HUES64 (cell line): ENCODE data around the gene BDNF.
A peak's percentile ranks its signal among the peaks of the same experiment; 100 is the strongest.
"Not testable (repeated sequence)": the region's sequence is repeated elsewhere in the genome, so short reads cannot be mapped to it uniquely, and the experiment has no call there.

Source experiments
- H3K27ac ChIP-seq: 2 replicates; pipeline ENCODE4 v1.7.0; 2013; ENCODE audit warnings: low read depth, low read length, inconsistent platforms
- H3K27me3 ChIP-seq: 2 replicates; pipeline ENCODE4 v1.6.1; 2013; ENCODE audit warnings: mild to moderate bottlenecking, low read length; ENCODE audit not compliant: insufficient read depth
- H3K36me3 ChIP-seq: 2 replicates; pipeline ENCODE4 v1.6.1; 2013; ENCODE audit warnings: mild to moderate bottlenecking, low read length; ENCODE audit not compliant: insufficient read depth
- H3K4me1 ChIP-seq: 2 replicates; pipeline ENCODE4 v1.6.1; 2013; ENCODE audit warnings: mild to moderate bottlenecking, low read length, moderate library complexity; ENCODE audit not compliant: insufficient read depth
- H3K4me3 ChIP-seq: 2 replicates; pipeline ENCODE4 v1.5.1; 2013; ENCODE audit warnings: mild to moderate bottlenecking, low read length, moderate library complexity
- H3K9ac ChIP-seq: 2 replicates; pipeline ENCODE4 v1.6.1; 2013; ENCODE audit warnings: mild to moderate bottlenecking, low read depth, low read length
- H3K9me3 ChIP-seq: 2 replicates; pipeline ENCODE4 v1.6.1; 2013; ENCODE audit warnings: low read depth, low read length; ENCODE audit not compliant: insufficient read depth
- WGBS: fragments of 150-250, 120-280 bp; methylation state at CpG from one replicate; pipeline ENCODE4 v1.1.7; 2013; ENCODE audit warnings: missing lambda C conversion rate; 5-methylcytosine and 5-hydroxymethylcytosine counted together

The BDNF gene

GRCh38 chr11:27642954-27643353 is 57.3 kb downstream of the BDNF start:
- WGBS = 85% methylated on average over 2 of the region's 2 CpGs
- Histone ChIP-seq H3K36me3 (no peaks in the 10 kb centered on the region), H3K27me3 (no peaks in the 10 kb centered on the region), H3K9ac (no peak overlapping the region), H3K9me3 (no peaks in the 10 kb centered on the region), H3K4me1 (0 out of 2 replicates have a peak, but pooled peaks cover 3% of the 10 kb centered on the region), H3K27ac (no peak overlapping the region), H3K4me3 (no peak overlapping the region)

- H3K9me3 ChIP-seq = no peaks in the 10 kb centered on the region
- H3K9ac ChIP-seq = no peak overlapping the region
- H3K4me3 ChIP-seq = no peak overlapping the region
- H3K27me3 ChIP-seq = no peaks in the 10 kb centered on the region
- peaks cover 11% of the 10 kb centered on the region for H3K4me1 ChIP-seq
- no peak overlapping the region for H3K27ac ChIP-seq
- H3K36me3 ChIP-seq = no peaks in the 10 kb centered on the region
Measured at GRCh38 chr11:27640954-27641353, 59.3 kb downstream of the BDNF start.

DNA sequence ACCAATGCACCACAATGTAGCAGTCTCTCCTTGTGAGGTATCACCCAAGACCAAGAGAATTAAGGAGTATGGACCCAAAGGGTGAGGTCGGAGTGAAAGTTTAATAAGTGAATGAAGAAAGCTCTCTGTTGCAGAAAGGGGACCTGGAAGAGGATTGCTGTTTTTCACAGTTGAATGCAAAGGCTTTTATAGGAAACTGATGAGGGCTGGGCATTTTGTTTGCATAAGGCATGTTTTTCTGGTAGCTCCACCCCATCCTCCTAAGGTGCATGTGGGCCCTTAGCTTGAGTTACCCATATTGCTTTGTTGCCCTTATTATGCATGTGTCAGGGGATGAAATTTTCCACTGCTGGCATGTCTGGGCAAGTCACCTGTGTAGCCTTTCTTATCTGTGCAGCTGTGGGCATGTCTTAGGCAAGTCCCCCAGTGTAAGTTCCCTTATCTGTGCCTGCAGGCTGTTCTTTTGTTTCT is 64.7 kb downstream of the BDNF start:
- peak overlapping the region; percentile 78; the same call in 1 of the 2 replicates for H3K27ac ChIP-seq
- peaks cover 16% of the 10 kb centered on the region for H3K4me1 ChIP-seq
- H3K36me3 ChIP-seq = peaks cover 4% of the 10 kb centered on the region; the same call in 1 of the 2 replicates
- H3K9me3 ChIP-seq = no peaks in the 10 kb centered on the region
- no peak overlapping the region; the same call in 1 of the 2 replicates for H3K4me3 ChIP-seq
- 85% methylated on average over 1 of the region's 1 CpG for WGBS
- H3K27me3 ChIP-seq = no peaks in the 10 kb centered on the region
- H3K9ac ChIP-seq = no peak overlapping the region

DNA sequence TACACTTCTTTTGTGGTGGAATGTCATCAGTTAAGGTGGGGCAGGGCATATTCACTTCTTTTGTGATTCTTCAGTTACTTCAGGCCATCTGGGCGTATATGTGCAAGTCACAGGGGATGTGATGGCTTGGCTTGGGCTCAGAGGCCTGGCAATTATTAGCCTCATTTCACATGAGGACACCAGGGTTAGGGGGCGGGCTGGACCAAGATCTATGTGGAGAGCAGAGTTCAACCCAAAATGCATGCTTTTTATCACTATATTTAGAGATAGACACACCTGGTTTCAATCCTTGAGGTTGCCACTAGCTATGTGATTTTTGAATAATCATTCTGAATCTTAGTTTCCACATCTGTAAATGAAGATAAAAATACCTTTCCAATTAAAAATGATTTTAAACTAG is 65.5 kb downstream of the BDNF start:
- H3K9ac ChIP-seq = peak overlapping the region; percentile 2; the same call in 1 of the 2 replicates
- H3K4me3 ChIP-seq = peak overlapping the region; percentile 11; the same call in 1 of the 2 replicates
- H3K4me1 ChIP-seq = peaks cover 16% of the 10 kb centered on the region
- not testable (repeated sequence) for H3K36me3 ChIP-seq, H3K27me3 ChIP-seq, H3K9me3 ChIP-seq
- 26% methylated on average over 2 of the region's 2 CpGs for WGBS
- H3K27ac ChIP-seq = peak overlapping the region; percentile 78

GRCh38 chr11:27634282-27634681 is 66.0 kb downstream of the BDNF start:
- Histone ChIP-seq H3K9ac (peak overlapping the region; percentile 72), H3K27ac (peak overlapping the region; percentile 65; the same call in 1 of the 2 replicates), H3K4me1 (peaks cover 16% of the 10 kb centered on the region), H3K4me3 (peak overlapping the region; percentile 62)
- H3K36me3 ChIP-seq, H3K27me3 ChIP-seq, H3K9me3 ChIP-seq: not testable (repeated sequence)
- 1% methylated on average over 10 of the region's 10 CpGs for WGBS

DNA sequence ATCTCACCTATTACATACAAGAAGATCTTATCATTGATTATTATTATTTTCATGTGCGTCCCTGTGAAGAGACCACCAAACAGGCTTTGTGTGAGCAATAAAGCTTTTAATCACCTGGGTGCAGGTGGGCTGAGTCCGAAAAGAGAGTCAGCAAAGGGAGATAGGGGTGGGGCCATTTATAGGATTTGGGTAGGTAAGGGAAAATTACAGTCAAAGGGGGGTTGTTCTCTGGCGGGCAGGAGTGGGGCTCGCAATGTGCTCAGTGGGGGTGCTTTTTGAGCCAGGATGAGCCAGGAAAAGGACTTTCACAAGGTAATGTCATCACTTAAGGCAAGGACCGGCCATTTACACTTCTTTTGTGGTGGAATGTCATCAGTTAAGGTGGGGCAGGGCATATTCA is 71.2 kb downstream of the BDNF start:
- peak overlapping the region; percentile 44 for H3K4me3 ChIP-seq
- H3K27me3 ChIP-seq, H3K9me3 ChIP-seq: not testable (repeated sequence)
- H3K27ac ChIP-seq = peak overlapping the region; percentile 78; the same call in 1 of the 2 replicates
- WGBS = 9% methylated on average over 5 of the region's 5 CpGs
- H3K36me3 ChIP-seq = peaks cover 34% of the 10 kb centered on the region
- peaks cover 13% of the 10 kb centered on the region for H3K4me1 ChIP-seq
- peak overlapping the region; percentile 56; the same call in 1 of the 2 replicates for H3K9ac ChIP-seq

- H3K4me3 ChIP-seq = peak overlapping the region; percentile 44; the same call in 1 of the 2 replicates
- peaks cover 45% of the 10 kb centered on the region for H3K36me3 ChIP-seq
- 87% methylated on average over 1 of the region's 1 CpG for WGBS
Measured at GRCh38 chr11:27627979-27628378, 72.3 kb downstream of the BDNF start.

GRCh38 chr11:27626938-27627586 is 73.2 kb downstream of the BDNF start:
- H3K9me3 ChIP-seq = no peaks in the 10 kb centered on the region
- H3K4me1 ChIP-seq = peaks cover 13% of the 10 kb centered on the region
- 97% methylated on average over 4 of the region's 4 CpGs for WGBS
- H3K27me3 ChIP-seq = no peaks in the 10 kb centered on the region
- H3K9ac ChIP-seq = no peak overlapping the region
- H3K36me3 ChIP-seq = peaks cover 51% of the 10 kb centered on the region
- H3K27ac ChIP-seq = no peak overlapping the region; the same call in 1 of the 2 replicates
- no peak overlapping the region for H3K4me3 ChIP-seq

More at GRCh38 chr11:27627979-27628378, 72.3 kb downstream of the BDNF start:
- Histone ChIP-seq H3K9me3 (no peaks in the 10 kb centered on the region), H3K9ac (0 out of 2 replicates have a peak overlapping the region, but pooled peaks have one; percentile 56), H3K27me3 (no peaks in the 10 kb centered on the region), H3K27ac (peak overlapping the region; percentile 78), H3K4me1 (peaks cover 13% of the 10 kb centered on the region)

DNA sequence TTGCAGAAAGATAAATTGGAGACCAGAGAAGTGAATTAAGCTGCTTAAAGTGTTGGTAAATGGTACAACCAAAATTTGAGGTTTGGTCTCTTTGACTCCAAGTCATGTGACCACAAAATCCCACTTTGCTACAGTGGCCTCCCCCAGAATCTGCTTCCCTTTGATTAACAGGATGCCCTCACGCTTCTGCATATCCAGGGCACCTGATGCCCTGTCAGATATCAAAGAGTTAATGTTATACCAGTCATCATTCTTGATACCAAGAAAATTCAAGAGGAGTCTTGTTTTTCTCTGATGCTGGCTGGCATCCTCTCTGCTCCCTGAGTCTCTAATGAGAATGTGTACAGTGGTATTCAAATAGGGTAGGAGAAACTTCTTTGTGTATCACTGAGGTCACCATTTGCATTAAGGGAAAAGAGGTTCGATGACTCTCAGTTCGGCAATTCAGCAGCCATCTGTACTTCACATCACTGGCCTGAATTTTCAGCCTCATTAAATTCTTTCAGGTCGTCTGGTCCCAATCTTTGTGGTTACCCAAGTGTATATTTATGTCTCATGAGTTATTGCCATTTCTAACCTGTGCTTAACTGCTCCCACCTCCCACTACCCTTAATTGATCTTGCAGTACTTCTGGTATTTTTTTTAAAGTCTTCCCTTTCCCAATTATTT is 73.9 kb downstream of the BDNF start:
- Histone ChIP-seq H3K27ac (no peak overlapping the region), H3K36me3 (peaks cover 57% of the 10 kb centered on the region), H3K9ac (no peak overlapping the region), H3K27me3 (no peaks in the 10 kb centered on the region), H3K4me3 (no peak overlapping the region), H3K9me3 (no peaks in the 10 kb centered on the region), H3K4me1 (peaks cover 13% of the 10 kb centered on the region)
- 97% methylated on average over 4 of the region's 4 CpGs for WGBS

DNA sequence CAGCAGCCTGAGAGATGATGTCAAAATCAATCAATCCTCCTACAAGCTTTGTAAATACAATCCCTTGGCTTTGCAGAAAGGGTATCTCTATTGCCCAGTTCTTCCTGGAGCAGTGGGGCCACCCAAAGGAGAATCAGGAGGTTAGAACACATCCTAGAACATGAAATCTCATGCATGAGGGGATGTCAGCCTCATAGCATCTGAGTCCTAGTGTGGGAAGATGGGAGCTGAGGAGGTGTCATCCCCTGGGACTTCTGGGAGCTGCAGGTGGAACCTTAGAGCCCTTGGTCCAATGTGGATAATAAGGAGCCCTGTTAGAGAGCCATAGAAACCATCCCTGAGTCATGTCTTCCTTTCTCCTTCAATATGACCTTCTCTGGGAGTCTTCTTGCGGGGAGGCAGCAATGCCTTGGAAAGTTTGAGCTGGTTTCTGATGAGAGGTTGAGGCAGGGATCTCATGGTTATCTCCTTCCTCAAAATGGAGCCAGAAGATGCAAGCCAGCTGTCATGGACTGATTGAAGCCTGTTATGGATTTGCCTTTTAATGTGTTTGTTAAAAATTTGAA is 74.8 kb downstream of the BDNF start:
- H3K36me3 ChIP-seq = peaks cover 66% of the 10 kb centered on the region

GRCh38 chr11:27623945-27624523 is 76.2 kb downstream of the BDNF start:
- Histone ChIP-seq H3K4me3 (no peak overlapping the region), H3K27me3 (no peaks in the 10 kb centered on the region), H3K9ac (no peak overlapping the region), H3K27ac (no peak overlapping the region), H3K4me1 (peaks cover 13% of the 10 kb centered on the region), H3K9me3 (no peaks in the 10 kb centered on the region), H3K36me3 (peaks cover 80% of the 10 kb centered on the region)
- 74% methylated on average over 5 of the region's 5 CpGs for WGBS

More for the DNA sequence above, 74.8 kb downstream of the BDNF start:
- peaks cover 13% of the 10 kb centered on the region for H3K4me1 ChIP-seq
- H3K4me3 ChIP-seq = no peak overlapping the region
- no peak overlapping the region for H3K27ac ChIP-seq
- H3K9ac ChIP-seq = no peak overlapping the region
- H3K27me3 ChIP-seq = no peaks in the 10 kb centered on the region
- 96% methylated on average over 1 of the region's 1 CpG for WGBS
- H3K9me3 ChIP-seq = no peaks in the 10 kb centered on the region
